ENCODE measurements around the gene ZNF415. TPM values are rescaled to one million over a fixed set of nuclear protein-coding genes. Genes with fewer than 3 reads are reported as not detected.
A peak's percentile ranks its signal among the peaks of the same experiment; 100 is the strongest.

ZNF415 gene
- total RNA-seq, 1 donor from 2014 or later: 5.8 TPM

DNA sequence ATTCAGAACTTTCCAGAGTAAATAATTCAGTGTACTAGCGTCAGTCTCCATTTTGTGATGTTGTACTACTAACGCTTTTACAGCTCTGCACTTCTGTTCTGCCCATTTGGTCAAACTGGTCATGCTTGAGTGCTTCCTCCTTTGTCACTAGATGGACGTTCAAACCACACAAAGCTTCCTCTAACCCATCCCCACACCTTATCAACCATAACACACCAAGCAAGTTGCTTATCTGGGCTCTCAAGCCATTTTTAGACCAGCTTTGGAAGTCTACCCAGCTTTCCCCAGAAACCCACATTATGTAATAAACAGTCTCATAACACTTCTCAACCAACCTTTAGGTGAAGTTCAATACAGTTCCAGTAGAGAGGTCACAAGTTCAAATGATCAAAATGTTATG lies 28.4 kb upstream of the ZNF415 start:
- intact Hi-C loops (cut with micrococcal nuclease): no loop called here
- ChIA-PET CTCF (no interaction called here), POLR2A (interaction anchor here (0.6 kb wide), 1 partner anchor 866 kb away, joined by 3 read pairs; no protein-coding TSS in a partner anchor)
- Mint-ChIP-seq H3K36me3 (ENCODE audit: low read depth) (peaks cover 33% of the 10 kb centered on the region), H3K4me1 (peaks cover 24% of the 10 kb centered on the region), H3K4me3 (no peak overlapping the region), H3K27me3 (no peaks in the 10 kb centered on the region), H3K9me3 (peaks cover 27% of the 10 kb centered on the region), H3K27ac (no peak overlapping the region)
- DNase-seq: no peak
- no peak for ATAC-seq (ENCODE audit: low read depth)
- TF ChIP-seq, protein P1, sequence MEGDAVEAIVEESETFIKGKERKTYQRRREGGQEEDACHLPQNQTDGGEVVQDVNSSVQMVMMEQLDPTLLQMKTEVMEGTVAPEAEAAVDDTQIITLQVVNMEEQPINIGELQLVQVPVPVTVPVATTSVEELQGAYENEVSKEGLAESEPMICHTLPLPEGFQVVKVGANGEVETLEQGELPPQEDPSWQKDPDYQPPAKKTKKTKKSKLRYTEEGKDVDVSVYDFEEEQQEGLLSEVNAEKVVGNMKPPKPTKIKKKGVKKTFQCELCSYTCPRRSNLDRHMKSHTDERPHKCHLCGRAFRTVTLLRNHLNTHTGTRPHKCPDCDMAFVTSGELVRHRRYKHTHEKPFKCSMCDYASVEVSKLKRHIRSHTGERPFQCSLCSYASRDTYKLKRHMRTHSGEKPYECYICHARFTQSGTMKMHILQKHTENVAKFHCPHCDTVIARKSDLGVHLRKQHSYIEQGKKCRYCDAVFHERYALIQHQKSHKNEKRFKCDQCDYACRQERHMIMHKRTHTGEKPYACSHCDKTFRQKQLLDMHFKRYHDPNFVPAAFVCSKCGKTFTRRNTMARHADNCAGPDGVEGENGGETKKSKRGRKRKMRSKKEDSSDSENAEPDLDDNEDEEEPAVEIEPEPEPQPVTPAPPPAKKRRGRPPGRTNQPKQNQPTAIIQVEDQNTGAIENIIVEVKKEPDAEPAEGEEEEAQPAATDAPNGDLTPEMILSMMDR (IDR thresholded peaks at IDR 0.05): no peak

DNA sequence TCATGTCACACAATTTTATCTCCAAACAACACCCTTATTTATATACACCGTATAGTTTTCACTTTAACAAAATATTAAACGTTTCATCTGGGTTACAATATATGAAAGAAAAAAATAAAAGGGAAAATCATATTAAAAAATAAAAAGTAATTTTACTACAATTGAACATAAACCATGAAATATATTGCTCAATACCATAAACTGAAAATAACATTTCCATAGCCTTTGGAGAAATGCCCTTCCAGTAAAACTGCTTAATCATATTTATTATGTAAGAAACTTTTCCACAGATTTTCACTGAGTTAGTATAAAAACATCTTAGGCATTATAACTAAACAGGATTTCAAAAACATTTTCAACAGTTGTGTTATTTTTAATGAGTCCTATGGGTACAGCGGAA lies 27.6 kb upstream of the ZNF415 start:
- intact Hi-C loops (cut with micrococcal nuclease): no loop called here
- CTCF ChIA-PET: no interaction called here
- no peak for ATAC-seq (ENCODE audit: low read depth)
- DNase-seq: no peak
- Mint-ChIP-seq H3K4me3 (no peak overlapping the region), H3K4me1 (peaks cover 24% of the 10 kb centered on the region), H3K27me3 (no peaks in the 10 kb centered on the region), H3K27ac (no peak overlapping the region), H3K9me3 (peaks cover 19% of the 10 kb centered on the region), H3K36me3 (ENCODE audit: low read depth) (peaks cover 28% of the 10 kb centered on the region)
- TF ChIP-seq, protein P1 (IDR thresholded peaks at IDR 0.05): no peak
- POLR2A ChIA-PET: interaction anchor here (0.6 kb wide), 1 partner anchor 865 kb away, joined by 3 read pairs; no protein-coding TSS in a partner anchor

DNA sequence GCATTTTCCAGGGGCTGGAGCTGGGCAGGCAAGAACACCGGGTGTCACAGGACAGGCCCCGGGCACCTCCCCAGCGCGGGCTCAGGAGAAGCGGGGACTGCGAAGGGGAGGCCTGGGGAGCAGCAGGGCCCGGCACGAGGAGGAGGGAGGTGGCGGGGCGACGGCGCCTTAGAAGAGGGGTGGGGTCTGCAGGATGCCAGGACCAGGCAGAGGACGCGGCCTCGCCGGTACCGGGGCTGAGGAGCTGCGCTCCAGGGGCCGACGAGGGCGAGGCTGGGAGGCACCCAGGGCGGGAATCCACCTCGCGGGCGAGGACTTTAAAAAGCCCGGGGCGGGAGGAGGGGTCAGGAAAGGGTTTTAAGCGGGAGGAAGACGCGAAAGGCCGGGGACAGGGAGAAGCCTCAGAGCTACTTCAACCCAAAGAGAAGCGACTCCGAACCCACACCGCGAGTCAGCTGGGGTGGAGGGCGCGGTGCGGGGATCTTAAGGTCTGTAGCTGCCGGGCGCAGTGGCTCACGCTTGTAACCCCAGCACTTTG lies 25.5 kb upstream of the ZNF415 start:
- ChIA-PET POLR2A (interaction anchor here (0.5 to 1.2 kb wide), 8 partner anchors 24 to 957 kb away, joined by 3 to 10 read pairs (median 4); partner anchors contain the start of gene ZNF415), CTCF (no interaction called here)
- H3K4me1 Mint-ChIP-seq: peaks cover 24% of the 10 kb centered on the region
- ATAC-seq (ENCODE audit: low read depth) (peak; percentile 16), DNase-seq (peak; percentile 32)
- intact Hi-C loops (cut with micrococcal nuclease): loop anchor here (5.0 to 10.0 kb wide), 2 partner anchors 97 to 166 kb away; partner anchors contain the start of genes VN1R2 and ZNF677
- TF ChIP-seq, protein P1 (IDR thresholded peaks at IDR 0.05): no peak
- peaks cover 41% of the 10 kb centered on the region for H3K36me3 Mint-ChIP-seq (ENCODE audit: low read depth)
- peak overlapping the region; percentile 79 for H3K27ac Mint-ChIP-seq
- H3K4me3 Mint-ChIP-seq: peak overlapping the region; percentile 89
- H3K9me3 Mint-ChIP-seq: peaks cover 20% of the 10 kb centered on the region
- H3K27me3 Mint-ChIP-seq: no peaks in the 10 kb centered on the region

- intact Hi-C loops (cut with micrococcal nuclease): loop anchor here (5.0 to 10.0 kb wide), 2 partner anchors 97 to 165 kb away; partner anchors contain the start of genes VN1R2 and ZNF677
- ChIA-PET POLR2A (interaction anchor here (0.5 to 0.7 kb wide), 3 partner anchors 30 to 1074 kb away, joined by 4 to 6 read pairs (median 4); no protein-coding TSS in a partner anchor), CTCF (no interaction called here)
- no peak for DNase-seq
- ATAC-seq (ENCODE audit: low read depth): no peak
- TF ChIP-seq, protein P1 (IDR thresholded peaks at IDR 0.05): no peak
- Mint-ChIP-seq H3K4me1 (peaks cover 24% of the 10 kb centered on the region), H3K36me3 (ENCODE audit: low read depth) (peaks cover 45% of the 10 kb centered on the region), H3K27ac (peak overlapping the region; percentile 79), H3K4me3 (peak overlapping the region; percentile 89), H3K27me3 (no peaks in the 10 kb centered on the region), H3K9me3 (peaks cover 20% of the 10 kb centered on the region)
These were observed 24.9 kb upstream of the ZNF415 start for GRCh38 chr19:53157626-53158025.

- intact Hi-C loops (cut with micrococcal nuclease): loop anchor here (5.0 to 10.0 kb wide), 2 partner anchors 98 to 165 kb away; partner anchors contain the start of genes VN1R2 and ZNF677
- TF ChIP-seq, protein P1 (IDR thresholded peaks at IDR 0.05): no peak
- peaks cover 20% of the 10 kb centered on the region for H3K9me3 Mint-ChIP-seq
- peak overlapping the region; percentile 89 for H3K4me3 Mint-ChIP-seq
- ChIA-PET CTCF (no interaction called here), POLR2A (interaction anchor here (0.5 kb wide), 1 partner anchor 703 kb away, joined by 4 read pairs; the partner anchor contains the start of gene ZNF578)
- H3K4me1 Mint-ChIP-seq: peaks cover 24% of the 10 kb centered on the region
- peaks cover 51% of the 10 kb centered on the region for H3K36me3 Mint-ChIP-seq (ENCODE audit: low read depth)
- H3K27me3 Mint-ChIP-seq: no peaks in the 10 kb centered on the region
- H3K27ac Mint-ChIP-seq: peak overlapping the region; percentile 9
- ATAC-seq (ENCODE audit: low read depth): no peak
- DNase-seq: no peak
These were observed 24.1 kb upstream of the ZNF415 start for GRCh38 chr19:53156850-53157249.
